DOHH2 (cell line): ENCODE results near the gene RAD51B.

Source experiments
- CTCF ChIP-seq: fragments of 200-600 bp; sonication (generic); IDR thresholded peaks from one replicate; pipeline ENCODE4 v1.5.1; 2014; ENCODE audit warnings: antibody characterized with exemption, mild to moderate bottlenecking, low read depth, low read length; ENCODE audit not compliant: poor library complexity, severe bottlenecking
- EZH2phosphoT487 ChIP-seq: fragments of 200-600 bp; sonication (generic); IDR thresholded peaks from 2 replicates; pipeline ENCODE4 v1.6.1; 2017; ENCODE audit warnings: borderline replicate concordance, mild to moderate bottlenecking, antibody characterized with exemption, low read length, moderate library complexity, mixed read lengths

GRCh38 chr14:67778792-67779191 is 40.8 kb upstream of the RAD51B start:
- no peak for TF ChIP-seq CTCF
- TF ChIP-seq EZH2phosphoT487, result no peak
